Non-pigmented ciliary epithelial cell (primary cell): ENCODE results near the gene DNAL4.

Experiments
- DNase-seq: peaks from one replicate; pipeline ENCODE4 v3.0.0-alpha.2; 2010; ENCODE audit warnings: low read depth

Gene DNAL4

DNA sequence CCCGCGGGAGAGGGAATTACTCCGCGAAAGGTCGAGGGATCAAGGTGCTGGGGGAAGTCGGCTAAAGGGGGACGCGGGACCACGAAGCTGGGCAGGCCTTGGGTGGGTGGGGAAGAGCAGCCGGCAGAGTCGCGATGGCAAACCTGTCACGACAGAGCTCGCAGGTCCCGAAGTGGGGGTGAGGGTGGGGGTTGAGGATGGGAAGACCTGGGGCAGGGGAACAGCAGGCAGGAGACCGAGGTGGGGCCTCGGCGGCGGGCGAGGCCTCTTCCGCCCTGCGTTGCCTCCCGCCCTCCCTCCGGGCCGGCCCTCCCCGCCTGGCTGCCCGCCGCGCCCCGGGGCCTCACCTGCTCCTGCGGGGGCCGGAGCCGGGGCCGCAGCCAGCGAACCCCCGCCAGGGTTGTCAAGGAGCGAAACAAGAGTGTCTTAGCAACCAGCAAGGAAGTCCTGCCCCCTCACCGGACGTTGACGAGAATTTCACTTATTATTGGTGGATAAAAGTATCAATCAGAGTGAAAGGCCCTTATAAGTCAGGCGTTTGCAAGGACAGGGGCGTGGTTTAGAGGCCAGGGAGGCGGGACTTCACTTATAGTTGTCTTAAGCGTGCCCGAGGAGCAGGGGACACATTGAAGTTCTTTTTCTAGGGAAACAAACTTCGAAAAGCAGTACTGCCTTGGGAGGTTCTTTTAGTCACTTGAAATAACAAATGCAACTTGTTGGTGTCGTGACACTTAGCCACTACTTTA is at the start of gene DNAL4:
DNAL4 (minus strand) TSS at position 423 of the 746 bp plus-strand sequence. CDS start 11,412 bp downstream, outside the sequence.
- peak; percentile 95 for DNase-seq

DNA sequence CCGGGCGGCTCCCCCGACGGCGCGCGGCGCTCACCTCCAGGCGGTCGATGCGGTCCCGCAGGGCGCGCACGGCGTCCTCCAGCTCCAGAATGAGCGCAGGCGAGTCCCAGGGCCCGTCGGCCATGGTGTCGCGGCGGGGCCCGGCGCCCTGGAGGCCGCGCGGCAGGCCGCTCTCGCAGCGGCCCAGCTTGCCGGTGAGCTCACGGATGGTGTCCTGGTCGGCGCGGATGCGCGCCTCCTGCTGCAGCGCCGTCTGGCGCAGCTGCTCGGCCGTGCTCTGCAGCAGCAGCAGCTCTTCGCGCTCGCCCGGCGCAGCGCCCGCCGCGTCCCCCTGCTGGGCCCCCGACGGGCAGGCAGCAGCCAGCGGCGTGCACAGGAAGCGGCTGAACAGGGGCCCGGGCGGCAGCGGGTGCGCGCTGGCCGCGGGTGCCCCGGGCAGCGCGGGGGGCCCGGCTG is 49.3 kb upstream of the DNAL4 start:
- peak; percentile 17 for DNase-seq

DNA sequence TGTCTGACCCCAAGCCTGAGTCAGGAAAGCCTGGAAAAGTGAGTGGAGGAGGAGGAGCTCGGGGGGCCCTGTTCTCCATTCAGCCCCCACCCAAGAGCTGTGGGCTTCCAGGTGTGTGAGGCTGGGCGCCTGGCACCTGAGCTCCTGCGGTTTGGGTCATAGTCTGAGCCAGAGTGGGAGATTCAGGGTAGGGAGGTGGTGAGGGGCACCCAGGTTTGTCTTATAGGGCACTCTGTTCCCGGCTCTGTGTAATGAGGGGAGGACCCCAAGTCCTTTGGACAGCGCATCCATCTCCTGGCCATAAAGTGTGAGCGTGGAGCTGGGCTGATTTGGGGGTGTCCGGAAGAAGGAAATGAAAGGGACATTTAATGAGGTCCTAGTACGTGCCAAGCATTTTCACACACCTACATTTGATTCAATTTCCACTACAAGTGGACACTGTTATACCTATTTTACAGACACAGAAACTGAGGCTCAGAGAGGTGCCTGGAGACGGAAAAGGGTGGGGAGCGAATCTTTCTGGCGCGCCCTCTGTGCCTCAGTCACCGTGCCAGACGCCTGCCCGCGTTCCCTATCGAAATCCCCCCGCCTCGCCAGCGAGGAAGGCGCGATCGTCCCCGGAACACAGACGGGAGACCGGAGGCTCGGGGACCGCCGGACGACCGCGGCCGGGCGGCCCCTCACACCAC is 48.7 kb upstream of the DNAL4 start:
- no peak for DNase-seq

- DNase-seq, result no peak
These were observed 47.7 kb upstream of the DNAL4 start for GRCh38 chr22:38841635-38842034.

DNA sequence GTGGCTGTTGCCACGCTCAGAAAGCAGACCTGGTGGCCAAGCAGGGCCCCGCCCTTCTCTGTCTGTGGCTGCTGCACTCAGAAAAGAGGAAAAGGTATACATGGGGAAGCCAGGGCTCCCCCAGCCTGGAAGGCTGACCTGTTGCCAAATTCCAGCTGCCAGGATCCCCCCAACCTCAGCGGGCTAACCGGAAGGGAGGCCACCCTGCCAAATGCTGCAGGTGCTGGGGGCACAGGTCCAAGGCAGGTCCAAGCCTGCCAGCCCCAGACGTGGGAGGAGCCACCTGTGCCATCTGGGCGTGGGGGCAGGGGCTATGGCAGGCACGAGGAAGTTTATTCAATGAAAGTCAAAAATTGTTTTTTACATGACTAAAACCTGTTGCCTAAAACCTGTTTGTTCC is 47.3 kb upstream of the DNAL4 start:
- no peak for DNase-seq

DNA sequence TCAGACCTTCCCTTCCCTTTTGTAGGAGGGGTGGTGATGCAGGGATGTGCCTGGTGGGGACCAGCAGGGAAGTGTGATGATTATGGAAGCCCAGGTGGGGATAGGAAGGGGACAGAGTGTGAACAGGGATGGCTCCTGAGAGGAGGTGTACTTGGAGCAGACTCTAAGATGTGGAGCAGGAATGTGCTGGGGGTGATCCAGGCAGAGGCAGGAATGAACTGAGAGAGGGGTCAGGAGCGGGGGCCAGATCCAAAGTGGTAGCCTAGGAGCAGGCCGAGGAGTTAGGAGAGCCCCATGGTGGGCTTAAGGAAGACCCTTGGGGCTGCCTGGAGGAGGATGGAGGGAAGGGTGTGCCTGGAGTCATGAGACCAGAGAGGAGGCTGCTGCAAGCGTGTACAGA is 46.2 kb upstream of the DNAL4 start:
- DNase-seq, result no peak

DNA sequence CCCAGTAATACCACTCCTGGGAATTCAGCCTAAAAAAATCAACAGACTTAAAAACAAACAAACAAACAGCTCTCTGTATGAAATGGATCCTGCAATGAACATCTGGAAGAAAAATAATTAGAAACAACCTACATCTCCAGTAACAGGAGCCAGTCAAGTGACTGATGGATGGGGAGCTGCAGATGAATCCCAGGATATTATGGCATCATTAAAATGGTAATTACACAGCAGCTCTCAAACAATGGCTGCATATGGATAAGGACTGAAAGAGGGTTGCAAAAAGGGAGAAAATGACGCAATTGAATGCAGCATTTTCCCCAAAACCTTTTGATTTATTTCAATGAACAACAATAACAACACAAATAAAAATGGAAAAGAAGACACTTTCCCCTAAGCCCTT is 45.7 kb upstream of the DNAL4 start:
- no peak for DNase-seq

GRCh38 chr22:38837414-38837928 is 43.5 kb upstream of the DNAL4 start:
- DNase-seq, result no peak

DNA sequence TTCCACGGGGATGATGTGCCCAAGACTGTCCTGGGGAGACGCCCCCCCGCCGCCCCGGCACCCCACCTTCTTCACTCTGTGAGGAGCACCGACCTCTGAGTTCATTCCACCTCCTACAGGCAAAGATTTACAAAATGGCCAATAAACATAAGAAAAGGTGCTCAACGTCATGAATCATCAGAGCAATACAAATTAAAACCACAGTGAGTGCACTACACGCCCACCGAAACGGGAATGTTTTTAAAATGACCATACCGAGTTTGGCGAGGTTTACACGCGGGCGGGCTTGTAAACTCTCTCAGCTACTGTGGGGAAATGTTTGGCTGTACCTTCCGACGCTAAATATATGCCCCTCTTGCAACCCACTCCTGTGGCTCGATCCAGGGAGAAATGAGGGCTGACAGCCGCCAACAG is 42.0 kb upstream of the DNAL4 start:
- DNase-seq, result peak; percentile 17

DNA sequence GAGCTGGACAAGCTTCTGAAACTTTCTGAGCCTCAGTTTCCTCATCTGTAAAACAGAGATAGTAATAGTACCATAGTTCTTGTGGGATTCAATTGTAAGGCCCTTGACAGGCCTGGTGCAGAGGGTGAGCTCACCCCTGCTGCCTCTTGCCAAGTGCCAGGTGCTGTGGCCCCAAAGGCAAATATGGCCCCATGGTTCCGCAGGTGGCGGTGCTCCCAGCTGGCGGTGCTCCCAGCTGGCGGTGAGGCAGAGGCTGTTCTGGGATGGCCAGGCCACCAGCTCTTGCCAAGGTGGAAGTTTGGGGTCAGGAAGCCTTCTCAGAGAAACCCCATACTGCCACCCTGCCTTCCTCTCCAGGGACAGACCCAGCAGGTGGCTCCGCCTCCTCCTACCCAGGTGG is 41.0 kb upstream of the DNAL4 start:
- no peak for DNase-seq

- no peak for DNase-seq
These were observed 40.4 kb upstream of the DNAL4 start for GRCh38 chr22:38834215-38834953.

DNA sequence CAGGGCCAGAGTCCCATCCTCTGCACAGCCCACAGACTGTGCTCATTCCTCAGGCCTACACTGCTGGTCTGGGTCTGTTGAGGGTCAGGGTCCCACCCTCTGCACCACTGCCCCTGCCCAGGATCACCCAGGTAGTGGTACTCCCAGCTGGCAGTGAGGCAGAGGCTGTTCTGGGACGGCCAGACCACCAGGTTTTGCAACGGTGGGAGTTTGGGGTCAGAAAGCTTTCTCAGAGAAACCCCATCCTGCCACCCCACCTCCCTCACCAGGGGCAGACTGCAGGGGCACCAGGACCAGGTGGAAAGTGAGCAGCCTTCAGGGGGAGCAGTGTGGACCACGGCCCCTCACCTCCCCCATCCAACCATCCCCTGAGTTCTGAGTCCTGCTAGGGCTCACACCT is 39.1 kb upstream of the DNAL4 start:
- no peak for DNase-seq

- no peak for DNase-seq
These were observed 38.3 kb upstream of the DNAL4 start for GRCh38 chr22:38832005-38832978.

DNA sequence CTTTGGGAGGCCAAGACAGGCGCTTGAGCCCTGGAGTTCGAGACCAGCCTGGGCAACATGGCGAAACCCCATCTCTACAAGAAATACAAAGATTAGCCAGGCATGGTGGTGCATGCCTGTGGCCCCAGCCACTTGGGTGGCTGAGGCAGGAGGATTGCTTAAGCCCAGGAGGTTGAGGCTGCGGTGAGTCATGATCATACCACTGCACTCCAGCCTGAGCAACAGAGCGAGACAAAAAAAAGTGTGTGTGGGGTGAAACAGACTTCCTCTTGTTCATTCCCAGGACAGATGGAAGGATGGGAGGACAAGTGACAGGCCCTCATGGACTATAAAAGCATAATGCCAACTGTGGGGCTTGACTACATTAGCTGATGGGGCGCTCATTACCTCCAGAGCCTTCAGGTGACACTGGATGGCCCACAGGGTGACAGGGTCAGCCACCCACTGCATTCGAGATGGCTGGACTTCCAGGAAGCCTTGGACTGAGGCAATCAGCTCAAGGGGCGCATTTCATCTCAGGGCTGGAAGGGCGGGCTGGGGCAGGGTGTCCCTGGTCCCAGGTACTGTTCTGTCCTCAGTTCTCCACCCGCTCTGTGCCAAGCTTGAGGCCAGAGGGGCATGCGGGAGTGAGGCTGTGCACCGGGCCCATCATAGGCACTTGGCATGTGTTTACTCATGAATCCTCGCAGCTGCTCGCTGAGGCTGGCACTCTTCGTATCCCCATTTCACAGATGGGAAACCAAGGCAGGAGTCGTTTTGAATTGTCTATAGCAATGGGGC is 37.4 kb upstream of the DNAL4 start:
- DNase-seq, result peak; percentile 24

GRCh38 chr22:38830845-38831108 is 36.8 kb upstream of the DNAL4 start:
- no peak for DNase-seq

- DNase-seq, result no peak
These were observed 36.3 kb upstream of the DNAL4 start for GRCh38 chr22:38830026-38830844.

GRCh38 chr22:38829485-38829884 is 35.5 kb upstream of the DNAL4 start:
- DNase-seq, result no peak

DNA sequence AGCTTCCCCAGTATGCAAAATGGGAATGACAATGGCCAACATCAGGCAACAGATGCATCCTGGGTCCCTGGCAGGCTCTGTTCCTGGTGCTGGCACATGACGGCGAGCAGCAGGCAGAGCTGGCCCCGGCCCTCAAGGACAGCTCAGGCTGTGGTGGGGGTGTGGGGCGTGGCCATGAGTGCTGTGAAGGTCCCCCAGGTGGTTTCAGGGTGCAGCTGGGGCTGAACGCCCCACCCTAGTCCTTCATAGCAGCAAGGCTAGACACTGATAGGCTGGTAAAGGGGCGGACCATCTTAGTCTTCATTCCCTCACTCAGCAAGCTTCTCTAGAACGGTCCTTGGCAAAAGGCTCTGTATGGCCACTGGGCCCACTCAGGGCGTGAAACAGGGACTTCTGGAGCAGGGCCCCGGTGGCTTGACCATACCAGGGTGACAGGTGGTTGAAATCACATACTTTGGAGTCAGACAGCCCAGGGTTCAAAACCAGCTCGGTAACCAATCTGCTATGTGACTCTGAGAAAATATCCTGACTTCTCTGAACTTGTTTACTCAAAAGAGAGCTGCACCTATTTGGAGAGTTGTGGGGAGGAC is 34.8 kb upstream of the DNAL4 start:
- no peak for DNase-seq

GRCh38 chr22:38828191-38828590 is 34.2 kb upstream of the DNAL4 start:
- DNase-seq, result no peak

- no peak for DNase-seq
These were observed 33.6 kb upstream of the DNAL4 start for GRCh38 chr22:38827510-38827909.
